Fibroblast of villous mesenchyme (primary cell): ENCODE data around the gene SYNPO2. TPM values are rescaled to one million over a fixed set of nuclear protein-coding genes. Genes with fewer than 3 reads are reported as not detected.
"Not testable (repeated sequence)": the region's sequence is repeated elsewhere in the genome, so short reads cannot be mapped to it uniquely, and the experiment has no call there.

Source experiments
- DNase-seq: peaks from one replicate; pipeline ENCODE4 v3.0.0-alpha.2; 2010; ENCODE audit warnings: low read depth
- H3K4me3 ChIP-seq: 2 replicates; pipeline ENCODE4 v1.5.1; 2011; ENCODE audit warnings: low read depth, mild to moderate bottlenecking, low read length
- CTCF ChIP-seq: IDR thresholded peaks from 2 replicates; pipeline ENCODE4 v1.5.1; 2012; ENCODE audit warnings: low read depth, mild to moderate bottlenecking, low read length; ENCODE audit not compliant: insufficient read depth
- total RNA-seq: library from RNA; depleted of rRNA; stranded (reverse); fragments of >200 nt; gene quantifications from 2 replicates; pipeline ENCODE4 v1.2.3, GENCODE V29; 2012

SYNPO2 gene
- total RNA-seq, 1 donor: 194 TPM

GRCh38 chr4:119000400-119000799 lies 111.7 kb downstream of the SYNPO2 start:
- no peak for DNase-seq
- TF ChIP-seq CTCF: no peak
- no peak overlapping the region for H3K4me3 ChIP-seq

- no peak for TF ChIP-seq CTCF
- no peak overlapping the region for H3K4me3 ChIP-seq
- no peak for DNase-seq
Observed at GRCh38 chr4:119002476-119002875, 113.8 kb downstream of the SYNPO2 start.

GRCh38 chr4:119003001-119003400 lies 114.3 kb downstream of the SYNPO2 start:
- not testable (repeated sequence) for DNase-seq, H3K4me3 ChIP-seq

GRCh38 chr4:119005928-119006460 lies 117.3 kb downstream of the SYNPO2 start:
- no peak for TF ChIP-seq CTCF
- DNase-seq: no peak
- no peak overlapping the region for H3K4me3 ChIP-seq

GRCh38 chr4:119008761-119009160 lies 120.1 kb downstream of the SYNPO2 start:
- TF ChIP-seq CTCF: no peak
- no peak overlapping the region for H3K4me3 ChIP-seq
- DNase-seq: no peak

- not testable (repeated sequence) for H3K4me3 ChIP-seq, DNase-seq
Observed at GRCh38 chr4:119010221-119010620, 121.6 kb downstream of the SYNPO2 start.

GRCh38 chr4:119010909-119011606 lies 122.4 kb downstream of the SYNPO2 start:
- TF ChIP-seq CTCF: no peak
- no peak for DNase-seq
- H3K4me3 ChIP-seq: no peak overlapping the region

GRCh38 chr4:119011607-119011988 lies 122.9 kb downstream of the SYNPO2 start:
- H3K4me3 ChIP-seq: no peak overlapping the region
- DNase-seq: no peak
- no peak for TF ChIP-seq CTCF
